Upper lobe of left lung (tissue), 4 donors: Measurements from ENCODE around the gene PKNOX2.

ENCODE experiments used
- CTCF ChIP-seq, 6 experiments: fragments of 450-650 bp in 4 of 6; fragments of 200-600 bp in 2 of 6; sonication (generic) in 2 of 6; IDR thresholded peaks; one replicate each; pipeline ENCODE4 v1.5.1; 2016 to 2019; ENCODE audit warnings: antibody characterized with exemption in 6 of 6
- EP300 ChIP-seq, 4 donors: sonication (generic); formaldehyde crosslinking; IDR thresholded peaks; one replicate each; pipeline ENCODE4 v1.5.1; 2017; ENCODE audit warnings: antibody characterized with exemption in 4 of 4, control low read depth in 2 of 4
- POLR2AphosphoS5 ChIP-seq, 2 donors: sonication (generic); formaldehyde crosslinking; IDR thresholded peaks; one replicate each; pipeline ENCODE4 v1.5.1; 2017; ENCODE audit warnings: antibody characterized with exemption in 2 of 2

DNA sequence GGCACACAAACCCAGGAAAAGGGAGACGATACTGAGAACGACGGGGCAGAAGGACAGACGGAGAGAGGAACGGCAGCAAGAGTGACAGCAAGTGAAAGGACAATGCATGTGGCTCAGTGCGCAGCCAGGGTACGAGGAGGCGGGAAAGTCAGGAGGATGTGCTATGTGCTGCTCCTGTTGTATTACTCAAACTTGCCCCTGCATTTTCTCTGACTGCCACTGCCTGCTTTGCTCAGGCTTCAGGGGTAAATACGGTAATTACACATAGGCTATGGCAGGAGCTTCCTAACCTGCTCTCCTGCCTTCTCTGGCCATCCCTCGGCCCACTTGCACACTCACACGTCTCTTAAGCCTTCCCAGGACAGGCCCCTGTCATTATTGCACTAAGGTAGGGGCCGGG, 236.7 kb downstream of the PKNOX2 start:
- no peak for TF ChIP-seq CTCF (IDR thresholded peaks at IDR 0.05)
- no peak for TF ChIP-seq EP300 (IDR thresholded peaks at IDR 0.05)
- TF ChIP-seq POLR2AphosphoS5 (IDR thresholded peaks at IDR 0.05): no peak
